NB4 (cell line): ENCODE results near the gene FTCD.

Source experiments
- DNase-seq: peaks from one replicate; pipeline ENCODE4 v3.0.0; 2010; ENCODE audit warnings: low read depth
- H3K4me3 ChIP-seq: one replicate; pipeline ENCODE4 v1.5.1; 2011; ENCODE audit warnings: mild to moderate bottlenecking, low read depth, low read length, moderate library complexity
- CTCF ChIP-seq: IDR thresholded peaks from one replicate; pipeline ENCODE4 v1.5.1; 2012; ENCODE audit warnings: low read depth, low read length
- MAX ChIP-seq: IDR thresholded peaks from 2 replicates; pipeline ENCODE4 v1.6.1; 2011; ENCODE audit warnings: low read depth, low read length
- MYC ChIP-seq: IDR thresholded peaks from 2 replicates; pipeline ENCODE4 v1.6.1; 2011; ENCODE audit warnings: low read depth, low read length
- POLR2A ChIP-seq: IDR thresholded peaks from 2 replicates; pipeline ENCODE4 v1.6.1; 2011; ENCODE audit warnings: mild to moderate bottlenecking; ENCODE audit not compliant: insufficient read length; ENCODE audit errors: extremely low read depth

The FTCD gene

GRCh38 chr21:46104104-46104503 is 51.3 kb downstream of the FTCD start:
- TF ChIP-seq POLR2A: no peak
- no peak for TF ChIP-seq MYC
- no peak for TF ChIP-seq CTCF
- no peak for TF ChIP-seq MAX
- no peak for DNase-seq
- no peak overlapping the region for H3K4me3 ChIP-seq

- no peak overlapping the region for H3K4me3 ChIP-seq
- no peak for TF ChIP-seq CTCF
- no peak for TF ChIP-seq MAX
- TF ChIP-seq POLR2A: no peak
- TF ChIP-seq MYC: no peak
- DNase-seq: no peak
These were observed 54.5 kb downstream of the FTCD start for GRCh38 chr21:46100906-46101305.

- TF ChIP-seq MAX (no peak), POLR2A (no peak), MYC (no peak), CTCF (no peak)
- DNase-seq: no peak
- H3K4me3 ChIP-seq: no peak overlapping the region
These were observed 55.0 kb downstream of the FTCD start for GRCh38 chr21:46100426-46100825.

- no peak overlapping the region for H3K4me3 ChIP-seq
- no peak for DNase-seq
- TF ChIP-seq MYC (no peak), CTCF (no peak), POLR2A (no peak), MAX (no peak)
These were observed 55.4 kb downstream of the FTCD start for GRCh38 chr21:46100020-46100419.

- no peak overlapping the region for H3K4me3 ChIP-seq
- no peak for TF ChIP-seq CTCF
- TF ChIP-seq MYC: no peak
- no peak for TF ChIP-seq POLR2A
- TF ChIP-seq MAX: no peak
- no peak for DNase-seq
These were observed 55.9 kb downstream of the FTCD start for GRCh38 chr21:46099476-46099875.

- H3K4me3 ChIP-seq: no peak overlapping the region
- TF ChIP-seq MYC (no peak), CTCF (no peak), MAX (no peak), POLR2A (no peak)
- no peak for DNase-seq
These were observed 56.9 kb downstream of the FTCD start for GRCh38 chr21:46098303-46099141.
